ENCODE data around the gene CNOT6.

DNA sequence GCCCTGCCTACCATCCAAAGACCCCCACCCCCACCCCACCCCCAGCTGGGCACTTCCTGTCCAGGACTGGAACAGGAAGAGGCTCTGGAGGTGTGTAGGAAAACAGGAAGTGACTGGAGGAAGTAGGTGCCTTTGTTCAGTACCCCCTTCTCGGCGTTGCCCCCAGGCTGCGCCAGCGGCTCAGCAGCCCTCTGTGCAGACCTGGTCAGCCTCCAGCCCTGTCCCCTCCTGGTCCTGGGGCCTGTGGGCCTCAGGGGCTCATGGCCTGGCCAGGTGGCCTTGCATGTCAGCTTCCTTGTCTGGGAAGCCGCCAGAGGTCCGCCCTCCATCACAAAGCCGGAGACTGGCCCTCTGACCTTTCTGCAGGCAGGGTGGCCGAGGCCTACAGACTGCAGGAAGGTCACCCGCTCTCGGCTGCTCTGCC is 129.2 kb downstream of the CNOT6 start:
- TF ChIP-seq, protein P1, sequence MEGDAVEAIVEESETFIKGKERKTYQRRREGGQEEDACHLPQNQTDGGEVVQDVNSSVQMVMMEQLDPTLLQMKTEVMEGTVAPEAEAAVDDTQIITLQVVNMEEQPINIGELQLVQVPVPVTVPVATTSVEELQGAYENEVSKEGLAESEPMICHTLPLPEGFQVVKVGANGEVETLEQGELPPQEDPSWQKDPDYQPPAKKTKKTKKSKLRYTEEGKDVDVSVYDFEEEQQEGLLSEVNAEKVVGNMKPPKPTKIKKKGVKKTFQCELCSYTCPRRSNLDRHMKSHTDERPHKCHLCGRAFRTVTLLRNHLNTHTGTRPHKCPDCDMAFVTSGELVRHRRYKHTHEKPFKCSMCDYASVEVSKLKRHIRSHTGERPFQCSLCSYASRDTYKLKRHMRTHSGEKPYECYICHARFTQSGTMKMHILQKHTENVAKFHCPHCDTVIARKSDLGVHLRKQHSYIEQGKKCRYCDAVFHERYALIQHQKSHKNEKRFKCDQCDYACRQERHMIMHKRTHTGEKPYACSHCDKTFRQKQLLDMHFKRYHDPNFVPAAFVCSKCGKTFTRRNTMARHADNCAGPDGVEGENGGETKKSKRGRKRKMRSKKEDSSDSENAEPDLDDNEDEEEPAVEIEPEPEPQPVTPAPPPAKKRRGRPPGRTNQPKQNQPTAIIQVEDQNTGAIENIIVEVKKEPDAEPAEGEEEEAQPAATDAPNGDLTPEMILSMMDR (conservative IDR thresholded peaks at IDR 0.05), result no peak
- TF ChIP-seq ZFX (IDR thresholded peaks at IDR 0.05), result no peak
